Measurements from ENCODE around the gene OR52K1.
"Not testable (repeated sequence)": the region's sequence is repeated elsewhere in the genome, so short reads cannot be mapped to it uniquely, and the experiment has no call there.

Gene OR52K1

DNA sequence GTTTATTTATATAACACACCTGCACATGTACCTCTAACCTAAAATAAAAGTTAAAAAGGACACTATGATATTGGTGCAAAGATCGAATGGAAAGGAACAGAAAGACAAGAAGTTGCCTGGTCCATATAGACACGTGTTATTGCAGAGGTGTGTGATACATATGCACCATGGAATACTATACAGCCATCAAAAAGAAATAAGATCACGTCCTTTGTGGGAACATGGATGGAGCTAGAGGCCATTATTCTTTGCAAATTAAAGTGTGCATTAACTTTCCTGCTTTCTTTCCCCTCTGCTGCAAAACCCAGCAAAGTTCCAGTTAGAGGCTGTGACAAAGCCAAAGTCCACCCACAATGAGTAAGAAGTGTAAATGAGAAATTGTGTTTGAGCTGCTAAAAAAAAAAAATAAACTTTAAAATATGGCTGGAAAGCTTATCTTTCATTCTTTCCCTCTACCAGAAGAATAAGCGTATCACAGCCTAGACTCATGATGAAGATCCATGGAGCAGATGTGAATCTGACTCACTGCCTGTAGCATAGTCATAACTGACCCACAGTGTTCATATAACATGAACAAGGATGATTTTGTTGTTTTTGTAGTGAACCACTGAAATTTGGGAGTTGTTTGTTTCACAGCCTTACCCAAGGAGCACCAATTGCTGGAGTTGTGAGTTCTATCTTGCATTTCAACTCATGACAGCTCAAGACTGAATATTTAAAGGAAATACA, 9.6 kb downstream of the OR52K1 start:
- DNase-seq, result no peak

DNA sequence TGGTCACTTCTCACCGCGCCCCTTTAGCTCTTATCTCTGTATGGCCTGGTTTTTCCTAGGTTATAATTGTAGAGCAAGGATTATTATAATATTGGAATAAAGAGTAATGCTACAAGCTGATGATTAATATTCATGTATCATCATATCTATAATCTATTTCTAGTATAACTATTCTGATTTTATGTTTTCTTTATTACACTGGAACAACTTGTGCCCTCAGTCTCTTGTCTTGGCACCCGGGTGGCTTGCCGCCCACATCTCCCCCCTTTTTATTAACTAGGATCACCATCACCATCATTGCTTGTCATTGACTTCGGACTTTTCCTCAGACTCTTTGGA, 11.0 kb downstream of the OR52K1 start:
- DNase-seq, result no peak

DNA sequence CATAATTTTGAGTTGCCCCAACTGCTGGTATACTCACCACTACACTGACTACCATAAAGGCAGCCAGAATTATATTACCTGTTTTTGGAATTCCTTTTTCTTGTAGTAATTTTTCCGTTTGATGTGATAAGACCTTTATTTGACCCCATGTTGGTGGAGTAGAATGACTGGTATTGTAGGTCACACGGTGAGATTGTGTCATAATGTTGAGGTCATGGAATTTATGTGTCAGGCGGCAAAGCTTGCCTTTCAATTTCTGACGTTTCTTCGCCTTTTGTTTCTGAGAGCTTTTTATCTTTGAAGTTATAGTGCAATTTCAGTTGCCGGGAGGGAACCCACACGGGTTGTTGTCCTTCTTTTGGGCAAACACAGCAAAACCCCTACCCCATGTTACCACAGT, 13.0 kb downstream of the OR52K1 start:
- DNase-seq, result no peak

DNA sequence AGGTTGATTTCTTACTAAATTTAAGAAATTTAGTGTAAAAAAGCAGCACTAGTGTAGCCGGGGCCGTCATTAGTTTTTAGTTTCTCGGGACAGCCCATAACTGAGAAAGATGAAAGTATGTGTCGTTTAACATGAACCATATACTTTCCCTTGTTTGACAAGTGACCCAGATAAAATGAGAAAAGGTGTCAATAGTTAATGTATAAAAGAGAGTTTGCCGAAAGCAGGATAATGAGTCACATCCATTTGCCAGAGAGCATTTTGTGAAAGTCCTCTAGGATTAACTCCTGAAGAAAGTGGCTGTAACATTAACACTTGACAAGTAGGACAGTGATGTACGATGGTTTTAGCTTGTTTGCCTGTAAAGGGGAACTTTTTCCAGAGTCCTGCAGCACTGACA, 13.5 kb downstream of the OR52K1 start:
- no peak for DNase-seq

DNA sequence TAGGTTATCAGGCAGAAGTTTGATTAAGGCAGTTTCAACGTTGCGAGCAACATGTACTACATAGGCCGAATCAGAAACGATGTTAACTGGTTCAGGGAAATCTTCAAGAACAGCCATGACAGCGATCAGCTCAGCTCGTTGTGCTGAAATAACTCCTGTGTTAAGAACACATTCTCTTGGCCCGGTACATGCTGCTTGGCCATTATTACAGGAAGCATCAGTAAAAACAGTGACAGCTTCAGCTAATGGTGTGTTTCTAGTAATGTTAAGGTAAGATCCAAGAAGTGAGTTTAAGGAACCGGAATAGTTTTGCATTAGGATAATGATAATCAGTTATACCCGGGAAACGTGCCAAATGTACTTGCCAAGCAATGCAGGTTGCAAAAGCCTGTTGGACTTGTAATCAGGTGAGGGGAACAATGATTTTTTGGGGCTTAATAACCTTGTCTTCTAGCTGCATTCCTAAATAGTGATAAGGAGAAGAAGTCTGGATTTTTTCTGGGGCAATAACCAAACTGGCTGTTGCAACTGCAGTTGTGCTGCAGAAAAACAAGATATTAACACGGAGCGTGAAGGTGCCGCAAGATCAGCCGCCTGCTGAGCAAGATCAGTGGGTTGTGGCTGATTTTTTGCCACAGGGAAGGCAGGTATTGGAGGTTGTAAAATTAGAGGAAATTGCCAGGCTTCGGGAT, 14.3 kb downstream of the OR52K1 start:
- no peak for DNase-seq

DNA sequence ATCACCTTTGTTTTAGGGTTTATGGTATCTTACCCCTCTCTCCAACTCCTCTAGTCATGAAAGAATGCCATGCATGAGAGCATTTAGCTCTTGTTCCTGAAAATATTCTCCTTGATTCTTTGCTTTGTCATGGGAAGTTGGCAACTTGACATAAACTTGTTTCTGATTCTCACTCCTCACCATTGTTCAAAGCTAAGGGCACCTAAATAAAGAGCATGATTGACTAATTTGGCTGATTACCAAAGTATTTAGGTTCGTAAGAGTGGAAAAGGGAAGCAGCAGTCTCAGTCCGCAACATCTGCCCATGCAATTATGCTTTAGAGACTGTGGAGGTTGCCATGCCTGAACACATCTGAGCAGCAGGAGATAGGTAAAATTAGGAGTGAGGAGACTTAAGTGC, 26.4 kb downstream of the OR52K1 start:
- no peak for DNase-seq

DNA sequence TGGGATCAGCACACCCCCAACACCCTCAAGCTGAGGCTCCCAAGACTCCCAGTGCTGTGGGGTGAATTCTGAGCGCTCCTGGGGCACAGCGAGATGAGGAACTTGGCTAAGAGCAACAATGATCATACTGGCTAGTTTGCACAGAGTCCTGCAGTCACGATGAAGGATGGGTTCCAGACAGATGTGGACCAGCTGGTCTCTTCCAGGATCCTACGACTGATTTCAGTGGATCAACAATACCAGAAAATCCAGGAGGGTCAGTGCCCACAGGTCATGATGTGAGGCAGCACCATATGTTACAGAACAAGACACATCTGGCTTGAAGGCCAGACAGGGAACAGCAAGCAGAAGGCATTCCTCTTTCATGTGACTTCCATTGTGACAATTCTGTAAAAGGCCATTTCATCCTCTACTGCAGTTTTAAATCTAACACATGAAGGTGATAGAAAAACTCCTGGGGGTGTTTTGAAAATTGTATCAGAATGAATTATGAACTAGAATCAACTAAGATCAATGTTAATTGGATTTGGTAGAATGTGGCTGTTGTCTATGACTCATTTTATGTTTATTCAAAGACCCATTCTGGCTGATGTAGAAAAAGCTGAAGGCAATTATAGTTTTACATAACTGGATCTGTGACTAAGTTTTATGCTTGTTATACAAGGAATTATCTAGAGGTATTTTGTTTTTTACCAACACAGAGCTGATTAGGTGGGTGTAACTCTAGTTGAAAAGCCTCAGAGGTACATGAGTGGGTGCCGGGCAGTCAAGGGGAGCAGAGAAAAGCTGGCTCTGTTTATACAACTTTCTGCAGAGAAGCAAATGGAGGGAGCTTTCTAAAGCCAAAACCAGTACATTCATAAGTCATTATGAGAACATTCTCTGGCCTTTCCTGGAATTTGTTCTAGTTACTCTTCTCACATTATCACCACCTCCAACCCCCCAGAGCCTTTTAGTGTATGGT, 29.1 kb downstream of the OR52K1 start:
- no peak for DNase-seq

DNA sequence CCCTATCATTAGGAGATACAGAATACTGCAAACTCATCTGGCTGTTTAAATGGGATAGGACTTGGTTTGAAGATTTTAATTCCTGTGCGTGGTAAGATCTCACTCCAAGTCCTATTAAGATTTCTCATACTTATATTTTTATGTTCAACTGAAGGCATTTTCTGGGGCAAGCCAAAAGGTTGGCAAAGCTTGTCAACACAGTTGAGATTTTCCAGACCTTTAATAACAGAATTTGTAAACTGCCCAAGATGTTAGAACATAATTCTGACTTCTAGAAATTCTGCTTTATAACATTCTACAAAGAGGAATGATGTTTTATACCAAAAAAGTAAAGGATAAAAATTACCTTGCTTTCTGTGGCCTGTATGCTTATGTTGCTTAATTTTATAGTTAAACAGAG, 31.8 kb downstream of the OR52K1 start:
- no peak for DNase-seq

DNA sequence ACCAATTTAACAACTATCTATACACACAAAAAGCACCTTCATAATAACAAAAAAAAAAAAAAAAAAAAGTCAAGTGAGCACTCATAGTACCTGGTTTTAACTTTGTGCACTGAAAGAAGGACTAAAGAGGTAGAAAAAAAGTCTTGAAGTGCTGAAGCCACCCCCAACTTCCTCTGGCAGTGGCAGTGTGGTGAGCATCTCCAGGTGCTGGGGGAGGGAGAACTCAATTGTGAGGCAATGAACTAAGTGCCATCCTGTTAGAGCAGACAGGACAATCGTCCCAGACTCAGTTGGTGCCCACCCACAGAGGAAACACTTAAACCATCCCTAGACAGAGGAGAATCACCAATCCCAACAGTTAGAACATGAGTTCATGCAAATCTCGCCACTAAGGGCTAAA, 39.9 kb downstream of the OR52K1 start:
- no peak for DNase-seq

DNA sequence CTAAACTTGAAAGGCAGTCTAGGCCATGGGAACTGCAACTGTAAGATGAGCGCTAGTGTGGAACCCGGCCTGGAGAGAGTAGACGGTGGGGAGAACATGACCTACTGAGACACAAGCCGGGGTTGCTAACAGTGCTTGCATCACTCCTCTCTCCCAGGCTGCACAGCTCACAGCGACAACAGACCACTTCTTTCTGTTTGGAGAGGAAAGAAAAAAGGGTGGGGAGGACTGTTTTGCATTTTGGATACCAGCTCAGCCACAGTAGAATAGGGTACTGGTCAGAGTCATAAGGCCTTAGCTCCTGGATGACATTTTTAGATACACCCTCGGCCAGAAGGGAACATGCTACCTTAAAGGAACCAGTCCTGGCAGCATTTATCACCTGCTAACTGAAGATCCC, 40.3 kb downstream of the OR52K1 start:
- DNase-seq, result no peak

DNA sequence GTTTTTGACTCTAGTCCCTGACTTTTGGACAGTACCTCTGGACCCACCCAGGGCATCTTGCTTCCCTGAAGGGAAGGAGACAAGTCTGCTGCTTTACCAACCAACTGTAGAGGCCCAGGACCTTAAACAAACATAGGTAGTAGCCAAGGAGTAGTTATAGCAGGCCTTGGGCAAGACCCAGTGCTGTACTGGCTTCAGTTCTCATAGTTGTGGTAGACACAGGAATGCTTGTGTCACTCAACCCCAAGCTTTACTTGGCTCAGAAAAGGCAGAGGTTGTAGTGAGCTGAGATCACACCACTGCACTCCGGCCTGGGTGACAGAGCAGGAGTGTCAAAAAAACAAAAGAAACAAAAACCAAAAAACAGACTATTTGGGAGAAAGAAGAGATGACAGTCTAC, 41.2 kb downstream of the OR52K1 start:
- no peak for DNase-seq

DNA sequence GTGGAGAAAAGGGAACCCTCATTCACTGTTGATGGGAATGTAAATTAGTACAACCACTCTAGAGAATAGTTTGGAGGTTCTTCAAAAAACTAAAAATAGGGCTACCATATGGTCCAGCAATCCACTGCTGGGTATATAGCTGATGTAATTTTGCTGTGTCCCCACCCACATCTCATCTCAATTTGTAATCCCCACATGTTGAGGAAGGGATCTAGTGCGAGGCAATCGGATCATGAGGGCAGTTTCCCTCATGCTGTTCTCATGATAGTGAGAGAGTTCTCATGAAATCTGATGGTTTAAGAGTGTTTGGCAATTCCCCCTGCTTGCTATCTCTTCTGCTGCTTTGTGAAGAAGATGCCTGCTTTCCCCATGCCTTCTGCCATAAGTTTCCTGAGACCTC, 45.5 kb downstream of the OR52K1 start:
- DNase-seq, result no peak

DNA sequence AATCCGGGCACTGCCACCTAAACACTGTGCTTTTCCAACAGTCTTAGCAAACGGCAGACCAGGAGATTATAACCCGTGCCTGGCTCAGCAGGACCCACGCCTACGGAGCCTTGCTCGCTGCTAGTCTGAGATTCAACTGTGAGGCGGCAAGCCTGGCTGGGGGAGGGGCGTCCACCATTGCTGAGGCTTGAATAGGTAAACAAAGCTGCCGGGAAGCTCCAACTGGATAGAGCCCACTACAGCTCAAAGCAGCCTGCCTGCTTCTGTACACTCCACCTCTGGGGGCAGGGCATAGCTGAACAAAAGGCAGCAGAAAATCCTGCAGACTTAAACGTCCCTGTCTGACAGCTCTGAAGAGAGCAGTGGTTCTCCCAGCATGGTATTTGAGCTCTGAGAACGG, 49.2 kb downstream of the OR52K1 start:
- DNase-seq, result not testable (repeated sequence)

DNA sequence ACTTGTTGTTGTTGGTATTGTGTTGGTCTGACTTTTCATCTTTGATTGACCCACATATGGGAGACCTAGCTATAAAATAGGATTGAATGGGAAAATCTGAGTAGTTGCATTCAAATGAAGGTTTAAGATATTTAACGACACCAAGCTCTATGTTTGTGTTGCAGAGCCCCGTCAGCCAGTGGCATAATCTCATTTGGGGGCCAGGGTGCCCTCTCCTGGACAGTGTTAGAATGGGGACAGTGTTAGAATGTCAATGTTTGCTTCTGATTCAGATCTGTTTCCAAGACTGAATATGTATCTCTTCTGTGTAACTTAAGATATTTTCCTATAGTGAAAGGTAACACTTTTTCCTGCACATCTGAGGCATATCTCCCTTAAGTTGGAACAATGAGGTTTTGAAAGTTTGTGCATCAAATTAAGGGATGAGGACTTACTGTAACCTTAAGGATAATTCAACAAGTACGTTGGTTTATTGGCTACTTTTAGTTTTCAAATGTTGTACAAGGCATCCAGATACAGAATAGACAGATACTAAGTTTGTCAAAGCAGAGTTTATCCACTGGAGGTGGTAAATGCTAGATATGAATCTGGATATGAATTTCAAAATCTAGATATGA, 57.3 kb downstream of the OR52K1 start:
- peak in 5 of 14 donors; percentile 1 to 25 (median 3) for DNase-seq

DNA sequence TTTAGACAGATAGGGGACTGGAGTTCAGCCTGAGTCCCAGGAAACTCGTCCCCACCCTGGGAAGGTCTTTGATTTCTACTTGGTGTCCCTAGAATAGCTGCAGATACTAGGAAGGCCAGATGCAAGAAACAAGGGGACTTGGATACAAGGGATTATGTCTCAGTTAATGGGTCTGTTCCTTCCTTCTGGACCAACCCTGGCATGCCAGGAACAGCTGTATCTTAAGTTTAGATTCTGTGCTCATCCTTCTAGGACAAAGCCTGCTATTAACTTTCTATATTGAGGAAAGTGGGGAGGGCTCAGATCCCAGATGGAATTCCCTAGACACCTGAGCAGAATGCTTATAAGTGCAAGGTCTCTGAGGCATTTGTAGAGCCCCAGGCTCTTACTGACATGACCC, 58.6 kb downstream of the OR52K1 start:
- DNase-seq, result no peak

Measured in C1 segment of cervical spinal cord (tissue), 14 donors.